ENCODE results near the gene XPO6.
"Not testable (repeated sequence)": the region's sequence is repeated elsewhere in the genome, so short reads cannot be mapped to it uniquely, and the experiment has no call there.

Gene XPO6

GRCh38 chr16:28255838-28256237 lies 44.1 kb upstream of the XPO6 start:
- H3K4me3 ChIP-seq (replicated peaks; ENCODE audit: low read depth, low read length) = no peak overlapping the region
- no peak for TF ChIP-seq CTCF (IDR thresholded peaks at IDR 0.05; ENCODE audit: low read length, missing control alignments)
- no peak for DNase-seq (ENCODE audit: low read depth)

GRCh38 chr16:28254158-28254557 lies 42.4 kb upstream of the XPO6 start:
- no peak overlapping the region for H3K4me3 ChIP-seq (replicated peaks; ENCODE audit: low read depth, low read length)
- no peak for DNase-seq (ENCODE audit: low read depth)
- no peak for TF ChIP-seq CTCF (IDR thresholded peaks at IDR 0.05; ENCODE audit: low read length, missing control alignments)

- DNase-seq (ENCODE audit: low read depth) = no peak
- no peak overlapping the region for H3K4me3 ChIP-seq (replicated peaks; ENCODE audit: low read depth, low read length)
- TF ChIP-seq CTCF (IDR thresholded peaks at IDR 0.05; ENCODE audit: low read length, missing control alignments) = no peak
Observed at GRCh38 chr16:28250999-28251398, 39.2 kb upstream of the XPO6 start.

GRCh38 chr16:28249483-28249882 lies 37.7 kb upstream of the XPO6 start:
- H3K4me3 ChIP-seq (replicated peaks; ENCODE audit: low read depth, low read length); DNase-seq (ENCODE audit: low read depth): not testable (repeated sequence)

GRCh38 chr16:28241924-28242323 lies 30.2 kb upstream of the XPO6 start:
- no peak for TF ChIP-seq CTCF (IDR thresholded peaks at IDR 0.05; ENCODE audit: low read length, missing control alignments)
- H3K4me3 ChIP-seq (replicated peaks; ENCODE audit: low read depth, low read length) = no peak overlapping the region
- no peak for DNase-seq (ENCODE audit: low read depth)

- no peak overlapping the region for H3K4me3 ChIP-seq (replicated peaks; ENCODE audit: low read depth, low read length)
- no peak for TF ChIP-seq CTCF (IDR thresholded peaks at IDR 0.05; ENCODE audit: low read length, missing control alignments)
- no peak for DNase-seq (ENCODE audit: low read depth)
Observed at GRCh38 chr16:28237754-28238357, 26.1 kb upstream of the XPO6 start.

GRCh38 chr16:28231763-28232162 lies 20.0 kb upstream of the XPO6 start:
- no peak for TF ChIP-seq CTCF (IDR thresholded peaks at IDR 0.05; ENCODE audit: low read length, missing control alignments)
- no peak for DNase-seq (ENCODE audit: low read depth)
- no peak overlapping the region for H3K4me3 ChIP-seq (replicated peaks; ENCODE audit: low read depth, low read length)

GRCh38 chr16:28223909-28224308 lies 12.1 kb upstream of the XPO6 start:
- DNase-seq (ENCODE audit: low read depth); H3K4me3 ChIP-seq (replicated peaks; ENCODE audit: low read depth, low read length): not testable (repeated sequence)

- DNase-seq (ENCODE audit: low read depth); H3K4me3 ChIP-seq (replicated peaks; ENCODE audit: low read depth, low read length): not testable (repeated sequence)
Observed at GRCh38 chr16:28219777-28220176, 8.0 kb upstream of the XPO6 start.

Data from fibroblast of pulmonary artery (primary cell).